HEK293 (cell line): ENCODE measurements around the gene GIT1.

Experiments used
- CTCF ChIA-PET: fragments of 350-600 bp; formaldehyde crosslinking; extraction: SDS; loops from one replicate; lab custom pipeline; 2021; ENCODE audit warnings: antibody characterized with exemption; lab: Yijun Ruan, JAX
- POLR2A ChIA-PET: fragments of 300-600 bp; formaldehyde crosslinking; extraction: SDS; loops from one replicate; lab custom pipeline; 2020; ENCODE audit warnings: antibody characterized with exemption, inconsistent platforms; lab: Yijun Ruan, JAX
- H3K27ac ChIP-seq: fragments of 200-500 bp; sonication (Bioruptor generic); 2 replicates; pipeline ENCODE4 v1.5.1; 2014; ENCODE audit warnings: low read depth, low read length, control low read depth, inconsistent platforms; ENCODE audit errors: extremely low read depth
- H3K36me3 ChIP-seq, 2 experiments: fragments of 200-500 bp in 1 of 2; sonication (Bioruptor generic) in 1 of 2; 1 replicate in 1 of 2; 2 replicates in 1 of 2; pipeline ENCODE4 v1.5.1; 2014 to 2017; ENCODE audit warnings: inconsistent platforms in 2 of 2, low read length in 2 of 2; ENCODE audit not compliant: control insufficient read depth in 2 of 2, insufficient read depth in 1 of 2
- H3K4me1 ChIP-seq: fragments of 200-500 bp; sonication (Bioruptor generic); 2 replicates; pipeline ENCODE4 v1.5.1; 2014; ENCODE audit warnings: mild to moderate bottlenecking, low read length, inconsistent platforms; ENCODE audit not compliant: control insufficient read depth, insufficient read depth
- H3K4me3 ChIP-seq: 2 replicates; pipeline ENCODE4 v1.5.1; 2011; ENCODE audit warnings: low read depth, mild to moderate bottlenecking, control low read depth, low read length, moderate library complexity
- H3K9me3 ChIP-seq: fragments of 200-500 bp; sonication (Bioruptor generic); 2 replicates; pipeline ENCODE4 v1.5.1; 2014; ENCODE audit warnings: low read depth, low read length, inconsistent platforms; ENCODE audit not compliant: control insufficient read depth, insufficient read depth
- CTCF ChIP-seq: fragments of 450-650 bp; formaldehyde crosslinking; IDR thresholded peaks from 2 replicates; pipeline ENCODE4 v1.5.1; 2016; ENCODE audit warnings: missing biosample characterization, missing genetic modification characterization
- GLIS2 ChIP-seq: fragments of 450-650 bp; formaldehyde crosslinking; IDR thresholded peaks from 2 replicates; pipeline ENCODE4 v1.5.1; 2016; ENCODE audit warnings: missing biosample characterization, missing genetic modification characterization
- HOXA7 ChIP-seq: sonication (generic); formaldehyde crosslinking; IDR thresholded peaks from 2 replicates; pipeline ENCODE4 v1.8.1; 2022; ENCODE audit warnings: missing genetic modification reagents, borderline replicate concordance
- KLF9 ChIP-seq: fragments of 450-650 bp; formaldehyde crosslinking; IDR thresholded peaks from 2 replicates; pipeline ENCODE4 v1.5.1; 2016; ENCODE audit warnings: missing biosample characterization, missing genetic modification characterization, low read depth
- OVOL3 ChIP-seq: fragments of 450-650 bp; formaldehyde crosslinking; IDR thresholded peaks from 2 replicates; pipeline ENCODE4 v1.5.1; 2016; ENCODE audit warnings: missing biosample characterization, missing genetic modification characterization
- RBAK ChIP-seq: fragments of 450-650 bp; formaldehyde crosslinking; IDR thresholded peaks from 2 replicates; pipeline ENCODE4 v1.5.1; 2016; ENCODE audit warnings: missing biosample characterization, missing genetic modification characterization
- SP3 ChIP-seq: fragments of 450-650 bp; formaldehyde crosslinking; IDR thresholded peaks from 2 replicates; pipeline ENCODE4 v1.5.1; 2016; ENCODE audit warnings: missing biosample characterization, missing genetic modification characterization
- ZBTB11 ChIP-seq: fragments of 450-650 bp; formaldehyde crosslinking; conservative IDR thresholded peaks from 2 replicates; pipeline ENCODE4 v1.5.1; 2016; ENCODE audit warnings: low read depth, missing biosample characterization, missing genetic modification characterization
- ZBTB17 ChIP-seq: fragments of 450-650 bp; formaldehyde crosslinking; IDR thresholded peaks from 2 replicates; pipeline ENCODE4 v1.5.1; 2016; ENCODE audit warnings: missing biosample characterization, missing genetic modification characterization
- ZBTB20 ChIP-seq: fragments of 450-650 bp; formaldehyde crosslinking; IDR thresholded peaks from 2 replicates; pipeline ENCODE4 v1.5.1; 2016; ENCODE audit warnings: missing biosample characterization, missing genetic modification characterization
- ZBTB48 ChIP-seq: fragments of 450-650 bp; formaldehyde crosslinking; IDR thresholded peaks from 2 replicates; pipeline ENCODE4 v1.5.1; 2016; ENCODE audit warnings: missing biosample characterization, missing genetic modification characterization
- ZBTB8A ChIP-seq: fragments of 450-650 bp; formaldehyde crosslinking; IDR thresholded peaks from 2 replicates; pipeline ENCODE4 v1.5.1; 2016; ENCODE audit warnings: missing biosample characterization, missing genetic modification characterization
- ZNF112 ChIP-seq: fragments of 450-650 bp; formaldehyde crosslinking; IDR thresholded peaks from 2 replicates; pipeline ENCODE4 v1.5.0; 2017; ENCODE audit warnings: missing biosample characterization, missing genetic modification characterization
- ZNF133 ChIP-seq: fragments of 450-650 bp; formaldehyde crosslinking; IDR thresholded peaks from 2 replicates; pipeline ENCODE4 v1.5.1; 2016; ENCODE audit warnings: missing biosample characterization, missing genetic modification characterization
- ZNF148 ChIP-seq: fragments of 450-650 bp; formaldehyde crosslinking; IDR thresholded peaks from 2 replicates; pipeline ENCODE4 v1.5.0; 2017; ENCODE audit warnings: missing biosample characterization, missing genetic modification characterization, borderline replicate concordance
- ZNF280D ChIP-seq: fragments of 450-650 bp; formaldehyde crosslinking; IDR thresholded peaks from 2 replicates; pipeline ENCODE4 v1.5.1; 2016; ENCODE audit warnings: missing biosample characterization, missing genetic modification characterization
- ZNF501 ChIP-seq: fragments of 450-650 bp; formaldehyde crosslinking; IDR thresholded peaks from 2 replicates; pipeline ENCODE4 v1.5.1; 2016; ENCODE audit warnings: missing biosample characterization, missing genetic modification characterization
- ZNF514 ChIP-seq: fragments of 450-650 bp; formaldehyde crosslinking; IDR thresholded peaks from 2 replicates; pipeline ENCODE4 v1.5.1; 2016; ENCODE audit warnings: missing biosample characterization, missing genetic modification characterization
- ZNF626 ChIP-seq: fragments of 450-650 bp; sonication (Bioruptor Pico); formaldehyde crosslinking; IDR thresholded peaks from 2 replicates; pipeline ENCODE4 v1.5.1; 2018; ENCODE audit warnings: missing biosample characterization, missing genetic modification characterization, inconsistent platforms
- ZNF660 ChIP-seq: fragments of 450-650 bp; IDR thresholded peaks from 2 replicates; pipeline ENCODE4 v1.5.1; 2018; ENCODE audit warnings: missing biosample characterization, mild to moderate bottlenecking, missing genetic modification characterization
- ZNF791 ChIP-seq: fragments of 450-650 bp; formaldehyde crosslinking; IDR thresholded peaks from 2 replicates; pipeline ENCODE4 v1.5.1; 2016; ENCODE audit warnings: missing biosample characterization, missing genetic modification characterization
- ZSCAN30 ChIP-seq: fragments of 450-650 bp; IDR thresholded peaks from 2 replicates; pipeline ENCODE4 v1.5.1; 2018; ENCODE audit warnings: missing biosample characterization, mild to moderate bottlenecking, missing genetic modification characterization, moderate library complexity

GIT1 gene

GRCh38 chr17:29592850-29593551 lies 3.6 kb upstream of the GIT1 start, which contains the start of gene ANKRD13B (continued):
- TF ChIP-seq ZNF280D (tag by site-specific recombination) = no peak
- TF ChIP-seq ZBTB48 (tag by site-specific recombination) = peak; percentile 9; the same call in 1 of the 2 replicates
- no peak for TF ChIP-seq OVOL3 (tag by site-specific recombination)
- no peak for TF ChIP-seq ZNF791 (tag by site-specific recombination)
- peak; percentile 83 for TF ChIP-seq GLIS2 (tag by site-specific recombination)
- no peak for TF ChIP-seq ZNF514 (tag by site-specific recombination)
- TF ChIP-seq RBAK (tag by site-specific recombination) = no peak
- TF ChIP-seq ZNF501 = 0 out of 2 replicates have a peak, but pooled peaks have one; percentile 33
- 0 out of 2 replicates have a peak, but pooled peaks have one; percentile 6 for TF ChIP-seq ZNF148
- peak; percentile 78 for TF ChIP-seq ZBTB8A (tag by site-specific recombination)
- TF ChIP-seq ZNF660 (tag by site-specific recombination) = no peak
- peak; percentile 95 for TF ChIP-seq SP3 (tag by site-specific recombination)
- no peak for TF ChIP-seq ZNF112 (tag by site-specific recombination)
- no peak for TF ChIP-seq ZSCAN30 (tag by site-specific recombination)
- TF ChIP-seq ZNF133 = no peak
- TF ChIP-seq, all 188 proteins: peak for 40

- POLR2A ChIA-PET = interaction anchor here (1.0 to 2.6 kb wide), 18 partner anchors 11 to 872 kb away, joined by 3 to 28 read pairs (median 6); partner anchors contain the start of genes ABHD15, CORO6, MYO18A and NUFIP2
- peaks cover 38% of the 10 kb centered on the region for H3K4me1 ChIP-seq
- H3K36me3 ChIP-seq = peaks cover 0 to 3% of the 10 kb centered on the region in 2 experiments; a peak in 1 of 3 replicates
- H3K9me3 ChIP-seq = no peaks in the 10 kb centered on the region
- peak overlapping the region; percentile 36 for H3K4me3 ChIP-seq
- peak overlapping the region; percentile 82 for H3K27ac ChIP-seq
- CTCF ChIA-PET = interaction anchor here (0.5 to 5.1 kb wide), 52 partner anchors 8 to 1527 kb away, joined by 3 to 74 read pairs (median 4); partner anchors contain the start of genes ABHD15 and TP53I13
- TF ChIP-seq CTCF (tag by site-specific recombination) (peak; percentile 98), ZNF626 (tag by site-specific recombination) (no peak), HOXA7 (no peak), ZBTB20 (tag by site-specific recombination) (peak; percentile 98), ZBTB17 (tag by site-specific recombination) (peak; percentile 91), KLF9 (peak; percentile 65; the same call in 1 of the 2 replicates), ZBTB8A (tag by site-specific recombination) (peak; percentile 95), ZBTB11 (tag by site-specific recombination) (0 out of 2 replicates have a peak, but pooled peaks have one; percentile 3)
Measured at GRCh38 chr17:29591737-29592608, 2.5 kb upstream of the GIT1 start.
